AG10803 (cell line): ENCODE results near the gene ZFAND4.

Experiments used
- DNase-seq: peaks from one replicate; pipeline ENCODE4 v3.0.0; 2010; ENCODE audit warnings: low read depth
- H3K4me3 ChIP-seq: 2 replicates; pipeline ENCODE4 v1.5.1; 2011; ENCODE audit warnings: mild to moderate bottlenecking, low read length, control low read depth
- CTCF ChIP-seq: conservative IDR thresholded peaks from 2 replicates; pipeline ENCODE4 v1.5.1; 2011; ENCODE audit warnings: mild to moderate bottlenecking, low read length, control low read depth, inconsistent platforms

ZFAND4 gene

GRCh38 chr10:45647118-45647517, 25.5 kb downstream of the ZFAND4 start:
- no peak overlapping the region for H3K4me3 ChIP-seq
- no peak for DNase-seq
- no peak for TF ChIP-seq CTCF

DNA sequence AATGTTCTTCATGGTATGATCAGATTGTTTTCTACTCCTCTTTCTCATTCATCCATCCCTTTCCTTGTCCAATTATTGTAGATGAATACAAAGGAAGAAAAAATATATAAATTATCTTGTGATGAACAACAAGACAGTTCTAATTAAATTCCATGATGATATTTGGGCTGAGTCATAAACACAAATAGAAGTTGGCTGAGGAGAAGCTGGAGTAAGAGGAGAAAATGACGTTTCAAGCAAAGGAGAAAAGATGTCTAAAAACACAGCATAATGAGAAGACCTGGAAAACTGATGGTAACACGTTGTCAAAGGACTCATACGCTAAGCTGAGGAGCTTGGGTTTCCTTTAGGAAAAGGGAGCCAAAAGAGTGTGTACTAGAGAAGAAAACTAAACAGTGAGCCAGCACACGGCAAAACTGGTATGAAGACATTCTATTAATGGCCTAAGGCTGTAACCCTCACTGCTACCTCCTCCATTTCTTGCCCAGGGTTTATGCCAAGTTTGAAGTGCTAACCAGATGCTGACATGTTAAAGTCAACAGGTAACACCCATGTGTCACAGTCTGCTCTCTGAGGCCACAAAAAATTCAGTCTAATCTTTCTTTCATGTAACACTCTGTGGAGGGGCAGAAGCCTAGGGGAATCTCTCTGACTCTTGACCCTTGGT, 26.1 kb downstream of the ZFAND4 start:
- no peak overlapping the region for H3K4me3 ChIP-seq
- TF ChIP-seq CTCF = no peak
- DNase-seq = no peak

- TF ChIP-seq CTCF = no peak
- DNase-seq = no peak
- H3K4me3 ChIP-seq = no peak overlapping the region
These were observed 28.0 kb downstream of the ZFAND4 start for GRCh38 chr10:45644527-45644926.

- TF ChIP-seq CTCF = no peak
- no peak overlapping the region for H3K4me3 ChIP-seq
- no peak for DNase-seq
These were observed 31.6 kb downstream of the ZFAND4 start for GRCh38 chr10:45640941-45641340.

DNA sequence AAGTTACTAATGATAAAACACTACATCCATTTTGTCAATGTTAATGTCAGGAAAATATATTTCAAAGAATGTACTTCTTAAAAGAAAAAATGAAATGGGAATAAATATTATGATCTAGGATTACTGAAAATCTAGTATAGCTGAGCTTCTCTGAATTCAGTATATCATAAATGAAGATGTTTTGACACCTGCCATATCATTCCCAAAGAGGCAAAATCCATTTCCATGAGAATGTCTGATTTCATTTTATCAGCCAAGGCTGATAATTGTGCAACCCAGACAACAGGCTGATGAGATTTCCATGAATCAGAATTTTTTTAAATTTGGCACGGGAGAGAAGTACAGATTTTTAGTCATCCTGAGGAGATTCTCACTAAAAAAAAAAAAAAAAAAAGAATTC, 32.5 kb downstream of the ZFAND4 start:
- no peak for TF ChIP-seq CTCF
- DNase-seq = no peak
- H3K4me3 ChIP-seq = no peak overlapping the region

DNA sequence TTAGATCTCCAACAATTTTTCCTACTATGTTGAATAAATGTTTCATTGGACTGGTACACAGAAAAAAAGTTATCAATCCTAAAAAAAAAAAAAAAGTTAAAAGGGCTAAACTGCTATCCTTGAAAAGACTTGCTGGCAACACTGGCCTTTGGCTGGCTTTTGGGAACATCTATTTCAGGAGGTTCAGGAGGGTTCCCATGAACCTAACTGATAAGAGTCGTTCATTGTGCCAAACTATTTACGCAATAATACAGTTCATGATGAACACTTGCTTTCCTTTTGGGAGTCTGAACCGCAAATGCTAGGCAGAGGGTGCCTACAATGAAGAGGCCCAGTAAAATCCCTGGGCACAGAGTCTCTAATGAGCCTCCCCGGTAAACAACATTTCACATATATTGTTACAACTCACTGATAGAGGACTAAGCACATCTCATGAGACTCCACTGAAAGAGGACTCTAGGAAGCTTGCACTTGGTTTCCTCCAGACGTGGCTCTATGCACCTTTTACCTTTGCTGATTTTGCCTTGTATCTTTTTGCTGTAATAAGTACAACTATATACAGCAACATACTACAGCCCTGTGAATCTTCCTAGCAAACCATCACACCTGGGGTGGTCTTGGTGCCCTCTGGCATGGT, 45.0 kb downstream of the ZFAND4 start:
- TF ChIP-seq CTCF = no peak
- DNase-seq = no peak
- no peak overlapping the region for H3K4me3 ChIP-seq

DNA sequence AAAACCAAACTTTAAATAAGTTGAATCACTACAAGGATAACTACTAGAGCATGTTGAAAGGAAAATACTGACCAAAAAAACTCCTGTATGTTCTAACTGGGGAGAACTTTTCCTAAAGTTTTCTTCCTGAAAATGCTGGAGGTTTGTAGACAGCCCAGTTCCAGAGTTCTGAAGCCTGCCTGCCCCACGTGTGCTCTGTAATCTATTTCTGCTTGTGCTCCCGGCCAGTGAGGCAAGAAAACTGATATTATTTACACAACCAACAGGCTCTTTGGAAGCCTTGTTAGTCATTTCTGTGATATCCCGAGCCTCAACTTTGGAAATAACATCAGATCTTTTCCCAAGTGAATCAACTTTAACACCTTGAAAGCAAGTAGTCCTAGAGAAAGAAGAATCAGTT, 46.7 kb downstream of the ZFAND4 start:
- DNase-seq = no peak
- H3K4me3 ChIP-seq = no peak overlapping the region
- no peak for TF ChIP-seq CTCF
